ENCODE measurements around the gene ANKRD52.

The ANKRD52 gene

GRCh38 chr12:56234746-56235436 is 23.3 kb downstream of the ANKRD52 start:
- Histone ChIP-seq H3K4me1 (no peaks in the 10 kb centered on the region), H3K27me3 (no peaks in the 10 kb centered on the region), H3K36me3 (peaks cover 5 to 38% (median 24%) of the 10 kb centered on the region in 3 donors), H3K4me3 (no peak overlapping the region), H3K9me3 (no peaks in the 10 kb centered on the region), H3K27ac (no peak overlapping the region)
- intact Hi-C loops (cut with DNase I; ENCODE audit: low total_unique reads): no loop called here
- no peak for DNase-seq
- TF ChIP-seq CTCF (IDR thresholded peaks at IDR 0.05): no peak

GRCh38 chr12:56231184-56231582 is 27.0 kb downstream of the ANKRD52 start:
- no peaks in the 10 kb centered on the region for H3K4me1 ChIP-seq
- H3K27ac ChIP-seq: no peak overlapping the region
- H3K27me3 ChIP-seq: no peaks in the 10 kb centered on the region
- no peak for TF ChIP-seq CTCF (IDR thresholded peaks at IDR 0.05)
- H3K9me3 ChIP-seq: no peaks in the 10 kb centered on the region
- no peak for DNase-seq
- no peak overlapping the region for H3K4me3 ChIP-seq
- H3K36me3 ChIP-seq: peaks cover 0 to 25% (median 0%) of the 10 kb centered on the region in 3 donors
- intact Hi-C loops (cut with DNase I; ENCODE audit: low total_unique reads): no loop called here

GRCh38 chr12:56230432-56231183 is 27.6 kb downstream of the ANKRD52 start:
- H3K27me3 ChIP-seq: no peaks in the 10 kb centered on the region
- H3K27ac ChIP-seq: no peak overlapping the region
- peaks cover 0 to under 1% (median 0%) of the 10 kb centered on the region in 4 donors for H3K4me1 ChIP-seq
- intact Hi-C loops (cut with DNase I; ENCODE audit: low total_unique reads): no loop called here
- TF ChIP-seq CTCF (IDR thresholded peaks at IDR 0.05): no peak
- H3K36me3 ChIP-seq: peaks cover 0 to 30% (median 0%) of the 10 kb centered on the region in 3 donors
- DNase-seq: no peak
- H3K9me3 ChIP-seq: no peaks in the 10 kb centered on the region
- no peak overlapping the region for H3K4me3 ChIP-seq

- no peak within 1 kb of the TSS for H3K4me3 ChIP-seq
Observed at GRCh38 chr12:56229916-56230431, 28.2 kb downstream of the ANKRD52 start, which contains the start of gene SLC39A5. TSS of gene SLC39A5 (plus strand) at chr12:56230051. CDS start at chr12:56231275, 1,224 bp downstream.

GRCh38 chr12:56229082-56229481 is 29.1 kb downstream of the ANKRD52 start:
- no peak for TF ChIP-seq CTCF (IDR thresholded peaks at IDR 0.05)

More at GRCh38 chr12:56229916-56230431, 28.2 kb downstream of the ANKRD52 start, which contains the start of gene SLC39A5:
- Histone ChIP-seq H3K36me3 (peaks cover 0 to 32% (median 0%) of the 10 kb centered on the region in 3 donors), H3K27me3 (no peaks in the 10 kb centered on the region), H3K4me1 (peaks cover 0 to 6% (median 4%) of the 10 kb centered on the region in 4 donors), H3K9me3 (no peaks in the 10 kb centered on the region), H3K27ac (no peak within 1 kb of the TSS)
- DNase-seq: no peak
- TF ChIP-seq CTCF (IDR thresholded peaks at IDR 0.05): no peak
- intact Hi-C loops (cut with DNase I; ENCODE audit: low total_unique reads): no loop called here

More at GRCh38 chr12:56229082-56229481, 29.1 kb downstream of the ANKRD52 start:
- no peak for DNase-seq
- Histone ChIP-seq H3K36me3 (peaks cover 0 to 32% (median 0%) of the 10 kb centered on the region in 3 donors), H3K4me3 (no peak overlapping the region), H3K9me3 (no peaks in the 10 kb centered on the region), H3K27ac (no peak overlapping the region), H3K27me3 (no peaks in the 10 kb centered on the region), H3K4me1 (peaks cover 0 to 14% (median 8%) of the 10 kb centered on the region in 4 donors)
- intact Hi-C loops (cut with DNase I; ENCODE audit: low total_unique reads): no loop called here

Data from tibial artery (tissue), 4 donors.